Tibial artery (tissue), 4 donors: Measurements from ENCODE around the gene AMZ1.
"Not testable (repeated sequence)": the region's sequence is repeated elsewhere in the genome, so short reads cannot be mapped to it uniquely, and the experiment has no call there.

Experiments used
- DNase-seq, 2 donors: peaks; one replicate each; pipeline ENCODE4 v3.0.0-alpha.2; 2019
- H3K27ac ChIP-seq, 2 donors: fragments of 200-600 bp; sonication (generic) in 1 of 2; 1 replicate in 1 of 2; 2 replicates in 1 of 2; pipeline ENCODE4 v1.5.1; 2018 to 2019; ENCODE audit warnings: mild to moderate bottlenecking in 1 of 2
- H3K27me3 ChIP-seq, 2 donors: fragments of 200-600 bp; sonication (generic) in 1 of 2; one replicate each; pipeline versions ENCODE4 v1.5.1 to v1.6.0; 2016 to 2019
- H3K36me3 ChIP-seq, 3 donors: fragments of 200-600 bp; sonication (generic) in 2 of 3; one replicate each; pipeline ENCODE4 v1.5.1; 2016 to 2019; ENCODE audit warnings: mild to moderate bottlenecking in 2 of 3
- H3K4me1 ChIP-seq, 4 donors: fragments of 200-600 bp; sonication (generic) in 2 of 4; 1 replicate in 3 of 4; 2 replicates in 1 of 4; pipeline ENCODE4 v1.5.1; 2016 to 2019
- H3K4me3 ChIP-seq, 2 donors: fragments of 200-600 bp; sonication (generic) in 1 of 2; 1 replicate in 1 of 2; 2 replicates in 1 of 2; pipeline ENCODE4 v1.5.1; 2018 to 2019; ENCODE audit warnings: mild to moderate bottlenecking in 2 of 2
- H3K9me3 ChIP-seq, 3 donors: fragments of 200-600 bp; sonication (generic) in 1 of 3; one replicate each; pipeline ENCODE4 v1.5.1; 2016 to 2019
- intact Hi-C: fragments of 100-400 bp; cut with DNase I; formaldehyde crosslinking; loops from one replicate; pipeline ENCODE4 v1.15.0; 2023; ENCODE audit warnings: low total_unique reads
- TF ChIP-seq, protein P1 (sequence below), 2 experiments: fragments of 200-600 bp in 1 of 2; fragments of 450-650 bp in 1 of 2; IDR thresholded peaks; one replicate each; pipeline ENCODE4 v1.5.1; 2017 to 2019; ENCODE audit warnings: antibody characterized with exemption in 2 of 2, mild to moderate bottlenecking in 1 of 2, moderate library complexity in 1 of 2

The AMZ1 gene

GRCh38 chr7:2719007-2719406, 31.0 kb downstream of the AMZ1 start:
- TF ChIP-seq, protein P1, sequence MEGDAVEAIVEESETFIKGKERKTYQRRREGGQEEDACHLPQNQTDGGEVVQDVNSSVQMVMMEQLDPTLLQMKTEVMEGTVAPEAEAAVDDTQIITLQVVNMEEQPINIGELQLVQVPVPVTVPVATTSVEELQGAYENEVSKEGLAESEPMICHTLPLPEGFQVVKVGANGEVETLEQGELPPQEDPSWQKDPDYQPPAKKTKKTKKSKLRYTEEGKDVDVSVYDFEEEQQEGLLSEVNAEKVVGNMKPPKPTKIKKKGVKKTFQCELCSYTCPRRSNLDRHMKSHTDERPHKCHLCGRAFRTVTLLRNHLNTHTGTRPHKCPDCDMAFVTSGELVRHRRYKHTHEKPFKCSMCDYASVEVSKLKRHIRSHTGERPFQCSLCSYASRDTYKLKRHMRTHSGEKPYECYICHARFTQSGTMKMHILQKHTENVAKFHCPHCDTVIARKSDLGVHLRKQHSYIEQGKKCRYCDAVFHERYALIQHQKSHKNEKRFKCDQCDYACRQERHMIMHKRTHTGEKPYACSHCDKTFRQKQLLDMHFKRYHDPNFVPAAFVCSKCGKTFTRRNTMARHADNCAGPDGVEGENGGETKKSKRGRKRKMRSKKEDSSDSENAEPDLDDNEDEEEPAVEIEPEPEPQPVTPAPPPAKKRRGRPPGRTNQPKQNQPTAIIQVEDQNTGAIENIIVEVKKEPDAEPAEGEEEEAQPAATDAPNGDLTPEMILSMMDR (IDR thresholded peaks at IDR 0.05): peak in 1 of 2 experiments; percentile 15
- no peak for DNase-seq
- H3K36me3 ChIP-seq: peaks cover 22 to 34% (median 26%) of the 10 kb centered on the region in 3 donors
- intact Hi-C loops: no loop called here
- H3K27me3 ChIP-seq: no peaks in the 10 kb centered on the region
- H3K9me3 ChIP-seq: no peaks in the 10 kb centered on the region
- no peak overlapping the region for H3K4me3 ChIP-seq
- no peak overlapping the region for H3K27ac ChIP-seq
- H3K4me1 ChIP-seq: peaks cover 0 to 21% (median 13%) of the 10 kb centered on the region in 4 donors

DNA sequence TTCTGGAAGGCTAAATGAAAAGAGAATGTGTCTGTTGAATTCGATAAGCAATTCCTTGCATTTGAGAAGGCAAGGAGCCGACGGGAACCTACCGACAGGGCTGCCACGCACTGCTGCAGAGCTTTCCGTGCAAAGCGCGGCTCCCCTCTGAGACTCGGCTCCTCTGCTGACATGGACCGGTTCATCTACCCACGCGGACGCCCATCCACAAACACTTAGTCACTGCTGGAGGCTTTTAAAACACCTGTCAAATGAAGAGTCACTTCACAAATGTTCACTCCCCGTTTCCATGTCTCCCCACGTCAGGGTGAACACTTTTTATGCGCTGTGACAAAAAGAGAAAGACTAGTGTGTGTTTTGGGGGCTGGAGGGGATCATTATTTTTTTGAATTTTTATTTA, 32.0 kb downstream of the AMZ1 start:
- intact Hi-C loops: no loop called here
- peaks cover 0 to 21% (median 13%) of the 10 kb centered on the region in 4 donors for H3K4me1 ChIP-seq
- DNase-seq: no peak
- no peak overlapping the region for H3K27ac ChIP-seq
- H3K27me3 ChIP-seq: no peaks in the 10 kb centered on the region
- H3K4me3 ChIP-seq: no peak overlapping the region
- H3K36me3 ChIP-seq: peaks cover 22 to 44% (median 30%) of the 10 kb centered on the region in 3 donors
- TF ChIP-seq, protein P1 (IDR thresholded peaks at IDR 0.05): no peak
- no peaks in the 10 kb centered on the region for H3K9me3 ChIP-seq

DNA sequence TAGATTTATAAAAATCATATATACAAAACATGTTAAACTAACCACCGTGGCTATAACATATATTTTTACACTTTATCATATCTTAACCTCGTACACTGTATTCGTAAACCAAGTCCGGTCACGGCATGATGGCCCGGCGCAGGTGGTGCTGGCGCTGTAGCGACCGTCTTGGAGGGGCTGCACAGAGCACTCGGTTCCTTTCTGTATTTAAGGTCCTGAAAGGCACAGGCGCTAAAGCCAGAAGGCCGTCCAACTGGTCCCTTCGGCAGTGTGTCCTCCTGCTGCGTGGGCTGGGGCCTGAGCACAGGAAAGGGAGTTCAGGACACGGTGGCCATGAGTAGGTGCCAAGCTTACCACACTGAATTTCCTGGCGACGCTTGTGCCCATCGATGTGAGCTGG, 33.8 kb downstream of the AMZ1 start:
- Histone ChIP-seq H3K36me3 (peaks cover 22 to 55% (median 48%) of the 10 kb centered on the region in 3 donors), H3K27me3 (no peaks in the 10 kb centered on the region), H3K4me1 (peaks cover 0 to 13% (median 9%) of the 10 kb centered on the region in 4 donors), H3K4me3 (no peak overlapping the region), H3K9me3 (no peaks in the 10 kb centered on the region), H3K27ac (no peak overlapping the region)
- intact Hi-C loops: no loop called here
- DNase-seq: no peak
- TF ChIP-seq, protein P1 (IDR thresholded peaks at IDR 0.05): no peak

- Histone ChIP-seq H3K9me3 (no peaks in the 10 kb centered on the region), H3K36me3 (peaks cover 22 to 61% (median 50%) of the 10 kb centered on the region in 3 donors), H3K27ac (no peak overlapping the region), H3K4me1 (peaks cover 0 to 5% (median 2%) of the 10 kb centered on the region in 4 donors), H3K4me3 (no peak overlapping the region), H3K27me3 (no peaks in the 10 kb centered on the region)
- TF ChIP-seq, protein P1 (IDR thresholded peaks at IDR 0.05): no peak
- peak; percentile 5 to 23 for DNase-seq
- intact Hi-C loops: no loop called here
Measured at GRCh38 chr7:2722591-2722990, 34.6 kb downstream of the AMZ1 start.

GRCh38 chr7:2723138-2723850, 35.3 kb downstream of the AMZ1 start:
- intact Hi-C loops: no loop called here
- DNase-seq: peak; percentile 12 to 60

DNA sequence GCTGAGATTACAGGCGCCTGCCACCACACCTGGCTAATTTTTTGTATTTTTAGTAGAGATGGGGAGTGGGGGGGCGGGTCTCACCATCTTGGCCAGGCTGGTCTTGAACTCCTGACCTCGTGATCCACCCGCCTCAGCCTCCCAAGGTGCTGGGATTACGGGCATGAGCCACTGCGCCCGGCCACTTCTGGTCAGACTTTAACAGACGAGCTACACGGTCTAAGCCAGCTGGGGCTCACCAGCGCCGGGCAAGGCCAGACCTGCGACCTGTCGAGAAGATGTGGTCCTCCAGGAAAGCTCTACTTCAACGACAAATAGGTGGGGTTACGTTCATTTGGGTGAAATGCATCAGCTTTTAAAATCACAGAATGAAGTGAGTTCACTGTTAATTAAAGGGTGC, 36.0 kb downstream of the AMZ1 start:
- DNase-seq: peak in 1 of 2 donors; percentile 57
- H3K27me3 ChIP-seq, H3K4me1 ChIP-seq, H3K4me3 ChIP-seq, H3K27ac ChIP-seq, intact Hi-C loops, H3K9me3 ChIP-seq: not testable (repeated sequence)
- H3K36me3 ChIP-seq: peaks cover 22 to 62% (median 54%) of the 10 kb centered on the region in 3 donors

More at GRCh38 chr7:2723138-2723850, 35.3 kb downstream of the AMZ1 start:
- no peaks in the 10 kb centered on the region for H3K4me1 ChIP-seq
- H3K36me3 ChIP-seq: peaks cover 22 to 61% (median 50%) of the 10 kb centered on the region in 3 donors
- TF ChIP-seq, protein P1 (IDR thresholded peaks at IDR 0.05): no peak
- no peak overlapping the region for H3K27ac ChIP-seq
- no peak overlapping the region for H3K4me3 ChIP-seq
- H3K27me3 ChIP-seq: no peaks in the 10 kb centered on the region
- H3K9me3 ChIP-seq: no peaks in the 10 kb centered on the region
